GM21390 (cell line): ENCODE results near the gene MCM8.

Source experiments
- ATAC-seq: cut with Tn5 transposase; IDR thresholded peaks from one replicate; pipeline ENCODE4 v1.9.1; 2021; ENCODE audit not compliant: unreplicated experiment

MCM8 gene

DNA sequence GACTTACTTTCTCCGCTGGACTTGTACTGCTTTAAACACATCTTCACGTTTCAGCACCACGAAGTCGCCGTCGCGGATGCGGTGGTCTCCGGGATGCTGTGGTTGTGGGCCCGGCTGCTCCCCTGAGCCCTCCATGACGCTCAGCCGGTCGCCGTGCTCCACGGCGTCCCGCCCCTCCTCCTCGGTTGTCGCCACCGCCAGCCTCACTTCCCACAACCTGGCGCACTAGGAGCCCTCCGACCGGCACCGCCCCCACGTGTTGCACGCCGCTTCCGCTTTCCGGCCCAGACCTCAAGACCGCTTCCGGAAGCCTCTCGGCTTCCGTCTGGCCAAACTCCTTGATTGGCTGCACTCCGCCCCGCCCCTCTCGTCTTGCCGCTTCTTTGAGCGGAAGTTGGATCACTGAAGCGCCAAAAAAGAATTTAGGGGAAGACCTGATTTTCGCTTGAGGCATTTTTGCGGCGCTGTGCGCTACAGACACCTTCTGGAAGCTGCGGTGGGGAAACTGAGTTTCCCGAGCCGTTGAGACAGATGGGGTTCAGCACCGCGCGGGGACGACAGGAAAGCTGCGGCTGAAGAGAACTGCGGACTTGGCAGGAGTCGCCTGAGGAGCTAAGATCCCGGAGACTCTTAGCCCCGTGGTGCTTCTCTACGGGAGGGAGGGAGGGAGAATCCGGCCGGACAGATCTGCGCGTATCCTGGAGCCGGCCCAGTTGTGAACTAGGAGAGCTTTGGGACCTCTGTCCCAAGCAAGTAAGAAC, at the start of gene MCM8, which contains the start of gene TRMT6:
Gene MCM8, plus strand, starts transcription at position 382 of the 761 bp plus-strand sequence. CDS start 1,364 bp downstream, outside the sequence.
Gene TRMT6, minus strand, starts transcription at position 263 of the 761 bp plus-strand sequence. Its CDS starts 128 bp downstream, at position 135.
- peak; percentile 98 for ATAC-seq

GRCh38 chr20:5900908-5901307, 49.5 kb upstream of the MCM8 start:
- no peak for ATAC-seq

DNA sequence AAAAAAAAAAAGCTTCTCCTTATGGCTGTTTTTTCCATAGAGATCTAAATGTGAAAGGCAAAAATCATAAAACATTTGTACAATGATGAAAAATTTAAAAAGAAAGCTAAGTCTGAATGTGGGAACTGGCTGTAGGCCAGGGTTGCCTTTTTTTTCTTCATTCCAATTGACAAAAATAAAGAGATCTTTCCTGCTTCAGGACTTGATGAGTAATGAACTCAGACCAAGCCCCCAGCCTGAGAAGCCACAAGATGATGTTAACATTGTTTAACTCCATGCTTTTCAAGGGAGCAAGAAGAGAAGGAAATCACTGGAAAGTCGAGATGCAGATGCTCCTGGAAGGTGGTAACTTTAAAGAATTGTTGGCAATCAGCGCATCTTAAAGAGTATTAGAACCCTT, 41.5 kb upstream of the MCM8 start:
- ATAC-seq: no peak

GRCh38 chr20:5910186-5910585, 40.3 kb upstream of the MCM8 start:
- ATAC-seq: no peak

DNA sequence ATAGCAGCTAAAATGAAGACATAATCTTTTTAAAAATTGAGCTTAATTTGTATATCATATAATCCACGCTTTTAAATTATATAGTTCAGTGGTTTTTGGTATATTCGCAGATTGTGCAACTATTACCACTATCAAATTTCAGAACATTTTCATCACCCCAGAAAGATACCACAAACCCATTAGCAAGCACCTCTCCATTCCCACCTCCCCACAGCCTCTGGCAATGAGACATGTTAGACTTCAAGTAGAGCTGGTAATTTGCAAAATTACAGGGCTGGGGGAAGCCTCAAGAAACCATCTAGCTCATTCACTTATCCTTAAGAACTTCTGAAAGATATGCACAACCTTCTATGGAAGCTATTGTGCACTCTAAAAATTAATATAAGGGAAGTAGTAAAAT, 37.3 kb upstream of the MCM8 start:
- ATAC-seq: no peak

DNA sequence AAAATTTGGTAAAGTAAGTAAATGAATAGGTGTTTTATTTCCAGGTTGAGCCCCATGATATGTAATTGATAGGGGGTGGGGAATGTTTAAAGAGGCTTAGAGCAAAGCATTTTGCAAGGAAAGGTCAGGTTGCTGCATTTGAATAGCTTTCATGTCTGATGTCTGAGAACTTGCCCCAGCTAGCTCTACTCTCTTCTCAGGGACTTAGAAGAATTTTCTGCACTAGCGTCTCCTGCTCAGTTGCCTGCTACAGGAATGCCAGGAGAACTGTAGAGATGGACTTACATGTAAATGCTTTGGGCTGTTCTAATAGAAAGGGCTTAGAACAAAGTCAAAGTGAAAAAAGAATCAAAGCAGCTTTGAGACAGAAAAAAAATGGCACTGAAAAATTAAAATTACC, 35.6 kb upstream of the MCM8 start:
- no peak for ATAC-seq

DNA sequence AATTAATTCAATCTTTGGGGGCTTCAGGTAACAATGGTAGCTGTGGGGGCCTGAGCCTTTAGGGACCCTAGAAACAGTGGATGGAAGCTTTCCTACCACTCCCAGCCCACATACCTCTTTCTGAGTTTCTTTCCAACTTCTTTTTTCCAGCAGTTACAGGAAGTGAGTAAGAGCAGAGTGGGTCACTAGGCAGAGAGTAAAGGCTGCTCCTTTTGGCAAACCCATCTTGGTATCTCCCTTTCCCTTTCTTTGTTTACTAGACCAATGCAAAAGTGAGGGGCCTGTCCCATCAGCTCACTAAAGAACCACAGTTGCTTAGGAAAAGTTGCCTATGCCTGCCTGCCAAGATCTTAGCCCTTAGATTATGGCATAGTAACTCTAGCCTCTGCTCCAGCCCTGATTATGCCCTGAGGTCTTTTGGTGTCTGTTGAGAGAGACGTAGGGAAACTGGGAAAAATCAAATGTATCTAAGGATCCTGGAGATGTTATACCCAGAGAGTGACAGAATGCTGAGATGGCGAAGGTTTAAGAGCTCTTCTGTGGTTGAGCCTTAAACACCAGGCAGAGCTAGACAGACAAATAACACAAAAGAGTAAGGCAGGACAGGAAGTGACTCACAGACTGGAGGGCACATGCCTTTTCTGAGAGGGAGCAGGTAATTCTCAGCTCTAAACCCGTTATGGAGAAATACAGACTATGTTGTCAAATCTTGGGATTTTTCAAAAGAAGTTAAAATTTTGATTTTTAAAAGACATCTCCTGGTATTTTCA, 31.4 kb upstream of the MCM8 start:
- ATAC-seq: no peak

- ATAC-seq: no peak
These were observed 30.6 kb upstream of the MCM8 start for GRCh38 chr20:5919626-5920544.

DNA sequence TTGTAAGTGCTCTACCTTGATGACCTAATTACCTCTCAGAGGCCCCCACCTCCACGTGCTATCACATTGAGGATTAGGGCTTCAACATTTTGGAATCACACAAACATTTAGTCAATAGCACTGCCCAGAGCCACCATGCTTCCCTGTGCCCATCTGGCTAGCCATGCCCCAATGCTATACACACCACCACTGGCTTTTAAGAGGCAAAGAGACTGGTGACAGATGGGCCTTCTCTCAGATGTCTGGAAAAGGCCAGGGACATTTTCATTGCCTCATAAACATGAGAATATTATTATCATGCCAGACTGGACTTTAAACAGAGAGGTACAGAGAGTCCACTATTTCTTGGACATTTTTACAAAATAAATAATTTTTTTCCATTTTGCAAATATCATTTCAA, 29.9 kb upstream of the MCM8 start:
- ATAC-seq: no peak

DNA sequence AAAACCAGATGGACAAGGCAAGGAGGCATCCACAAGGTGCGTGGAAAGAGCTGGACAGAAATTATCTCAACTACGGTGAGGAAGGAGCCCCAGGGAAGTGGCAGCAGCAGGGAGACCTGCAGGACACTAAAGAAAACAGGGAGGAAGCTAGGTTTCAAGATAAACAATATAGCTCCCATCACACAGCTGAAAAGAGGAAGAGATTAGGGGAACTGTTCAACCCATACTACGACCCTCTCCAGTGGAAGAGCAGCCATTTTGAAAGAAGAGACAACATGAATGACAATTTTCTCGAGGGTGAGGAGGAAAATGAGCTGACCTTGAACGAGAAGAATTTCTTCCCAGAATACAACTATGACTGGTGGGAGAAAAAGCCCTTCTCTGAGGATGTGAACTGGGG, 27.0 kb upstream of the MCM8 start:
- no peak for ATAC-seq

DNA sequence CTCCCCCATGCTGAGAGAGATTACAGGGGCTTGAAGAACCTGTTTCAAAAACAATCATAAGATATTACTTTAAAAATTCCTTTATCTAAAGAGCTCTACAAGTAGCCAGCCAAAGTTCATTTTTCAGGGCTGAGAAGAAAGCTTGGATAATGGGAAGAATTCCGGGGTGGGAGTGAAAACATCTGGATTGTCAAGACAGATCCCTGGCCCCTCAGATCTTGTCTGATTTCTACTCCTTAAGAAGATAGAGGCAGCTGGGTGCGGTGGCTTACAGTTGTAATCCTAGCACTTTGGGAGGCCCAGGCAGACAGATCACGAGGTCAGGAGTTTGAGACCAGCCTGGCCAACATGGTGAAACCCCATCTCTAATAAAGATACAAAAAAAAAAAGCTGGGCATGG, 24.9 kb upstream of the MCM8 start:
- ATAC-seq: no peak

DNA sequence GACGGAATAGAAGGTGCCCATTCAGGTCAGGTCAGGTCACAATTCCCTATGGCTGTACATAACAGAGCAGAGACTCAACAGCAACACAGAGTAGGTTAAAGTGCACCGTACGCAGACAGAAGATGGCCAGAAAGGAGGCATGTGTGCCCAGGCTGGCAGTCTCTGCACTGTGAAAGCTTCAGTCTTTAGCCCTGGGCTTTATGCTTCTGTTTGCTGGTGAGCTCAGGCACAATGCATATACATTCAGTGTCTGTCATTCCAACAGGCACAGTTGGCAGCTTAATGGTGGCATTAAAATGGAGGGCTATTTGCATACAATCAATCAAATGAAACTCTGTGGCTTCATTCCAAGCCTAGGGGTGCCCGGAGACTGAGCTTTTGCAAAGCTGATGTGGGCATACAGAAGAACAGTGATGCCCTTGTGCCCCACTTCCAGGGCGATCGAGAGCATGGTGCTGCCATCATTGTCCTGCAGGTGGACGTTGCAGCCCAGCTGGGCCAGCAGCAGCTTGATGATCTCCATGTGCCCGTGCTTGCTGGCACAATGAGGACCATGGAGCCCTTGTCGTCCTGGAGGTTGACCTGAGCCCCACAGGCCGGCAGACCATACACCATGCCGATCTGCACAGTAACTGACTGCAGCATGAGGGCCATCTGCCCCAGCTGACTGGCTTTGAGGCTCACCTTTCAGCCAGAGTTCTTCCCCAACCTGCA, 22.5 kb upstream of the MCM8 start:
- ATAC-seq: no peak

DNA sequence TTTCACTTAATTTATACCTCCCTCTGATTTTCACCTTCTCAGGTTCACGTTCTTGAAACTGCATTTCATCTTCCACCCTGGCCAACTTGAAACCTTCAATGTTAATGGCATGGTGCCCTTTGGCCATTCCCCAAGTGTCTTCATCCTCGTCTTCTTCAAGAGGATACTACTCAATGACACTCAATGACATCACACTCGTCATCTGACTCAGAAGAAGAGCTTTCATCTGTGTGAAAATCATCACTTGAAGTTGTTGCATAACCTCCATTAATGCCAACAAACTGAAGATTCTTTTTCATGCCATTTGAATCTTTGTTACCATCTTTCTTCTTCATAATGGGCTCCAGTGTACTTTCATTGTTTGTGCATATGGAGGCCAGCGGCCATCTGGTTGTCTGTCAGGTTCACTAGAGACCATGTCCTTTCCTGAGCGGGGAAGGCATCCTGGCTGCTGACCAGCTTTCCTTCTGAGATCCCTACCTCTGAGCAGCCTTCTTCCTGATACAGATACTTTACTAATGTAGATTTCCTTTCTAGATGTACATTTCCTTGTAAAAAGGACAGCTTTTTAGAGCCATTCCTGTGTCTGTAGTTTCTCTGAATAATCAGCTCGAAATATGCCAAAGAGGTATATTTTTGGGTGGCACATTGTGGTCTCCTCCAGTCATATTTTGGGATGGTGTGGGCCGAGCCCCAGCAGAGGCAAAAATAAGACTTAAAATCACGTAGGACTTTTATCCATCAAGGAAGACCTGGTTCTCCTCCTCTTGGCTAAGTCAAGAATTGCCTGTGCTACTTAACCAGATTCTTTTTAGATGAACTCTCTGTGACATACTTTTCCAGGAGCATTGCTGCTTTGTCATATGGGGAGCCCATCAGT, 21.4 kb upstream of the MCM8 start:
- no peak for ATAC-seq

DNA sequence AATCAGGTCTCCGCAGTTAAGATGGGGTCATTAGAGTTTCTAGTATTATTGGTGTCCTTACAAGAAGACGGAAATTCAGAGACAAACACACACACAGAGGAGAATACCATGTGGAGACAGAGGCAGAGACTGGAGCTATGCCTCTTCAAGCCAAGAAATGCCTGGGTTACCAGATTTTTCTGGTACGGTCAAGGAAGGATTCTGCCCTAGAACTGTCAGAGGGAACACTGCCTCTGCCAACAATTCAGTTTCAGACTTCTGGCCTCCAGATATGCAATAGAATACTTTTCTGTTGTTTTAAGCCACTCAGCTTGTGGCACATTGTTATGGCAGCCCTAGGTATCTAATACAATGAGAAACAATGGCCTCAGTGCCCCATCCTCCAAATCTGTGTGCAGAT, 19.0 kb upstream of the MCM8 start:
- no peak for ATAC-seq

- ATAC-seq: no peak
These were observed 17.7 kb upstream of the MCM8 start for GRCh38 chr20:5932796-5933195.

DNA sequence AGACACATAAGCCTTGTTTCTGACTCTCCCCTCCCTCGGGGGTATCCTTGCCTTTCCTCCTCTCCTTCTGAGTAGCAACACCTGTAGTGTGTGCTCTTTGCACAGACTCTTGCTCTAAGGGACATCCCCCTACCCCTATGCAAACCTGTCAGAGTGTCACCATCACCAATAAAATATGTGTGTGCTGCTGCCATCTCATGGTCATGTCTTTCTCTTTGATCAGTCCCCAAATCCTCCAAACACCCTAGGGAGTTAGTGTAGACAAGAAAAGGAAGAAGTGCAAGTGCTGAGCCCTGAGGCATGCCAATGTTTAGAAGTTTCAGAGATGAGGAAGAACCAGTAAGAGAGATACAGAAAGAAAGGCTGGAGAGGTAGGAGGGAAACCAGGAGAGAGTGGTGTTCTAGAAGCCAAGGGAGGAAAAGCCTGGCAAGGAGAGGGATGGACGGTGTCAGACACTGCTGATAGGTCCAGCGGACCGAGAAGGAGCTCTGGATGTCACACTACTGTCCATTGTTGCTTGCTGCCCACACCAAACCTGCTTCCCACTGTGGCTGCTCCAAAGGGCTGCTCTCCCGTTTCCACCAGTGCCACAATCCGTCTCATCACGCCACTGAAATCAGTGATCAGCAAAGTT, 16.5 kb upstream of the MCM8 start:
- ATAC-seq: no peak

- ATAC-seq: no peak
These were observed 15.1 kb upstream of the MCM8 start for GRCh38 chr20:5935384-5935783.

GRCh38 chr20:5936238-5936637, 14.2 kb upstream of the MCM8 start:
- no peak for ATAC-seq

DNA sequence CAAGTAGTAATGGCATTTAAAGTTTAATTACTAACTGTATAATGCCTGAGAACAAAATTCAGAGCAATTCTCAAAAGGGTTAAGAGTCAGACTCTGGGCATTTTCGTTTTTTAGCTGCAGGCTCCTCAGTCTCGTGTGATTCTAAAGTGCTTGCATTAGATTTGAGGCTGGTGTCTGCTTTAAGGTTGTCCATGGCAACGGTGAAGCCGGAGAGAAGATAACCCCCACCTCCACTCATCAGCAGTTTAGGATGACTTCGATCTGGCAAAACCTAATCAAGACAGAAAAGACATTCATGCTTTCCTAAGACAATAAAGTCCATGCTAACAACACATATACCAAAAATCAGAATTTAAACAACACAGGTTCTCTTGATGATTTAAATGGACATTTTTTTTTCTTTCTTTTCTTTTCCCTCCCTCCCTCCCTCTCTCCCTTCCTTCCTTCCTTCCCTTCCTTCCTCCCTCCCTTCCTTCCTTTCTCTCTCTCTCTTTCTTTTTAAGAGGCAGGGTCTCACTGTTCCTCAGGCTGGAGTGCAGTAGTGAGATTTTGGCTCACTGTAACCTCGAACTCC, 11.9 kb upstream of the MCM8 start:
- ATAC-seq: no peak
